Inflammatory macrophage (primary cell): ENCODE results near the gene CIT.
"Not testable (repeated sequence)": the region's sequence is repeated elsewhere in the genome, so short reads cannot be mapped to it uniquely, and the experiment has no call there.

Experiments used
- DNase-seq, 2 donors: peaks; one replicate each; pipeline ENCODE4 v3.0.0-alpha.2; 2020 to 2022

Gene CIT

GRCh38 chr12:119742700-119743099 lies 134.4 kb downstream of the CIT start:
- no peak for DNase-seq

- no peak for DNase-seq
These were observed 136.3 kb downstream of the CIT start for GRCh38 chr12:119740830-119741229.

DNA sequence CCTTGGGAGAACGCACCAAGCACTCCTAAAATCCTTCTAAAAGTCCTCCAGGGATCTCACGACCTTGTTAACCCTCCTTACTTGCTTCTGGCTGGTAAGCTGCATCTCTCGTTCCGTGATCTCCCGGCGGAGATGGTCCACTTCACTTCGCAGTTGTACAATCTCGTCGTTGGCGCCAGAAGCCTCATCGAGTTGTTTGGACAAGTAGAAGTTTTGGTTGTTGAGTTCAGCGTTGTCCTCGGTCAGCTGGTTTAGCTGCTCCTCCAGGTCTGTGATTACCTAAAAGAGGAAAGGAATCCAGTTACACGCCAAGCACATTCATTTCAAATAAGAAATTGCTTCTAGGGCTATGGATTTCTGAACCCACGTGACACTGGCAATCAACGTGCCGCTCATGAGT lies 142.0 kb downstream of the CIT start:
- no peak for DNase-seq

DNA sequence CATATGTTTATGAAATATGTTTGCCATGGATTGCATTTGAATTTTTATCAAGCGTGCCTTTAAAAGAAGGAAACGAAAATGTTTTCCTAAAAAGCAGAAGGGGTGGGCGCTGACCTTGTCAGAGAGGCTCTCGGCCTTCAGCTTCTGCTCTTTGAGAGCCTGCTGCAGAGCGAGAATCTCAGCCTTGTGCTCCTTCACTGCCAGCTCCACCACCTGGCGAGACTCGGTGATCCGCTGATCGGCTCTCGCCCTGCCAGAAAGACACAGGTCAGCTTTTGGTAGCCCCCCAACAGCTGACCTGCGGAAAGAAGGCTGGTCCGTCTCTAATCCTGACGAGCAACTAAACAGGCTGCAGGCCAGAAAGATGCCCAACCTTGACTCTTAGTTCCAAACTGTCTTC lies 146.7 kb downstream of the CIT start:
- peak in 1 of 2 donors; percentile 2 for DNase-seq

DNA sequence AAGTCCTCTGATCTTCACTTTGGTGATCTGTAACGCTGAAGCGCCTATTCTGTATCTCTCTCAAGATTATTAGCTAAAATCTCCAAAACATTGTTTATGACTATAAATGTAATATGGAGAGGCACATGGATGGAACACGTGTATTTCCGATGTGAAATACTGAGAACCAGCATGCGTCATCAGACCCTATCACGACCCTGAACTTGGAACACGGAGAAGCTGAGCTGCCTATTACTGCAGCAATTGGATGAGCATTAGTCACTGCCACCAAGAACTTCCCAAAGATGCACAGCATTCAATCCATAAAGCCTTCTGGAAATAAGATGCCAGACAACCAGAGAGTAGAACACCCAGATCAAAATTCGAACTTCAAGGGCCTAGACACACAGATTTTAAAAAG lies 147.2 kb downstream of the CIT start:
- DNase-seq, result no peak

DNA sequence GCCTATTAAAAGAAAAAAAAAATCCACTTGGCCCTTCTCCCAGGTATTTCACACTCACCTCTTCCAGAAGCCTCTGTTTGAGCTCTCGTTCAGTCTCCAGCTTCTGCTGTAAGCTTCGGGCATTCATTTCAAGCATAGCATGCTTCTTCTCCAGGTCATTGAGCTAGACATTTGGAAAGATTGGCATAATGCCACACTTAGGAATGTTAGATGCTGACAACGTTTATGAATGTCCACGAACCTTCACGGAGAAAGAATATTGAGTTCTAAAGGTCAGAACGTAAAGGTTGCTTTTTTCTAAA lies 148.7 kb downstream of the CIT start:
- no peak for DNase-seq

- DNase-seq, result no peak
These were observed 149.3 kb downstream of the CIT start for GRCh38 chr12:119727600-119728443.

GRCh38 chr12:119725523-119725922 lies 151.6 kb downstream of the CIT start:
- no peak for DNase-seq

- DNase-seq, result no peak
These were observed 155.8 kb downstream of the CIT start for GRCh38 chr12:119721306-119721705.

DNA sequence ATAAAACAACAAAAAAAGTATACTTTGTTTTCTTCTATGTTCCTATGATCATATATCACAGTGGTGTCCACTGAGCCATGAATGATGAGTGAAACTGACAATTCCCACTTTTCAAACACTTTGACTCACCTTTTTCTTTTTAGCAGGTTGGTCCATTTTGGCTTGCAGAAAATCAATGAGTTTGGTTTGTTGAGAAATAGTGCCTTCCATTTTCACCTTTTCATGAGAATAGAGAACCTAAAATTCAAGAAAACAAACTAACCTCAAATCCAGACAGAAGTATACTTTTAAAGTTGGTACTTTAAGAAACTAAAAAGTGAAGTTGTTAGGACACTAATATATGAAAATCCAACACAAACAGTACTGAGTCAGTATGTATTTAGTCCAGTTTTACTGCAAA lies 156.8 kb downstream of the CIT start:
- DNase-seq, result no peak

- no peak for DNase-seq
These were observed 159.0 kb downstream of the CIT start for GRCh38 chr12:119718141-119718540.

DNA sequence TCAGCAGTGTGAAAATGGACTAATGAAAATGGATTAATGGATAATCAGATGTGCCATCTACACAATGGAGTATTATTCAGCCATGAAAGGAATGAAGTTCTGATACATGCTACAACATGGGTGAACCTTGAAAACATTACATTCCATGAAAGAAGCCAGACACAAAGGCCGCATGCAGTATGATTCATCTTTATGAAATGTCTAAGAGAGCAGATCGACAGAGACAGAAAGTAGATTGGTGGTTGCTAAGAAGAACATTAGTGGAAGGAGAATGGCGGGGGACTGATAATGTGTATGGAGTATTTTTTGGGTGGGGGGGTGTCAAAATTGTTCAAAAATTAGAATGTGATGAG lies 161.9 kb downstream of the CIT start:
- DNase-seq, result no peak

- DNase-seq, result no peak
These were observed 162.4 kb downstream of the CIT start for GRCh38 chr12:119714614-119715267.

GRCh38 chr12:119713551-119714031 lies 163.5 kb downstream of the CIT start:
- no peak for DNase-seq

GRCh38 chr12:119712721-119713120 lies 164.4 kb downstream of the CIT start:
- DNase-seq, result no peak

- DNase-seq, result no peak
These were observed 165.4 kb downstream of the CIT start for GRCh38 chr12:119711693-119712092.

- no peak for DNase-seq
These were observed 166.1 kb downstream of the CIT start for GRCh38 chr12:119710965-119711551.

- no peak for DNase-seq
These were observed 166.7 kb downstream of the CIT start for GRCh38 chr12:119710374-119710964.

DNA sequence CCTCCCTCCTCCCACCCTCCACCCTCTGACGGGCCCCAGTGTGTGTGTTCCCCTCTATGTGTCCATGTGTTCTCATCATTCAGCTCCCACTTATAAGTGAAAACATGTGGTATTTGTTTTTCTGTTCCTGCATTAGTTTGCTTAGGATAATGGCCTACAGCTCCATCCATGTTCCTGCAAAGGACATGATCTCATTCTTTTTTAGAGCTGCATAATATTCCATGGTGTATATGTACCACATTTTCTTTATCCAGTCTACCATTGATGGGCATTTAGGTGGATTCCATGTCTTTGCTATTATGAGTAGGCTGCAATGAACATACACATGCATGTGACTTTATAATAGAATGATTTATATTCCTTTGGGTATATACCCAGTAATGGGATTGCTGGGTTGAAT lies 170.7 kb downstream of the CIT start:
- DNase-seq, result not testable (repeated sequence)

DNA sequence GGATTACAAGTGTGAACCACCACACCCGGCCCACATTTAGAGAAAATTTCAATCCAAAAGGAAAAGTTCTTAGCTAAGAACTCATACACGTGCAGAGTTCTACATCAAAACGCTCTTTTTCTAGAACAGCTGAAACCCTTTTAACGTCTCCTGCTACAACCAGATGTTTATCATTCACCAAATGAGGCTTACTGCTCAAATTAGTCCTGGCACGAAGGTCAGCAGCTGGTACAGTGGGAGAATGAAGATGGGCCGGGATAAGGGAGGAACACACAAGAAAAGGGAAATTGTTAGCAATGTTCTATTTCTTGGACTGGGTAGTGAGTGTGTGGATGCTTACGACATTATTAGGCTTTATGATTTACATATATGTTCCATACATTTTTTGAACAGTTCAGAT lies 171.9 kb downstream of the CIT start:
- DNase-seq, result no peak

GRCh38 chr12:119704065-119704747 lies 172.9 kb downstream of the CIT start:
- DNase-seq, result no peak

GRCh38 chr12:119700078-119700477 lies 177.0 kb downstream of the CIT start:
- no peak for DNase-seq

DNA sequence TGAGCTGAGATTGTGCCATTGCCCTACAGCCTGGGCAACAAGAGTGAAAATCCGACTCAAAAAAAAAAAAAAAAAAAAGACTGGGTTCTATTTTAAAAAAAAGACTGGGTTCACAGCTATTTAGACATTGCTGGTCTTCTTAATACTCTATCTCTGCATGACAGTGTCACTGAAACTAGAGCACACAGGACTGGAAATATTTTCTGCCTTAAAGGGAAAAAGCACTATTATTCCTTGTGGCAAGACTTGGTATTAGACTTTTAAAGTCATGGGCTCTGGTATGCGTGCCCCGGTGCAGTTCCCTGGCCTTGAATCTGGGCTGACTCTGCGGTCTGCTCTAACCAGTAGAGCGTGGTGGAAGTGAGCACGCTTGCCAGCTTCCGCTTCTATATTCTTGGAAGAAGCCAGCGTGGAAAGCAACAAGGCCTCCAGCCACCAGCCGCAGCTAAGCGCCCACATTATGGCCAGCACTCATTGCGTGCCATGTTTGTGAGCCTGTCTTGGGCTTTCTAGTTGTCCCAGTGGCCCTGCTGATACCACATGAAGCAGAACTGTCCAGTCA lies 177.8 kb downstream of the CIT start:
- no peak for DNase-seq
